ENCODE data around the gene PLEKHG2. TPM values are rescaled to one million over a fixed set of nuclear protein-coding genes. Genes with fewer than 3 reads are reported as not detected.
"Not testable (repeated sequence)": the region's sequence is repeated elsewhere in the genome, so short reads cannot be mapped to it uniquely, and the experiment has no call there.

The PLEKHG2 gene
- 27.3 TPM for total RNA-seq

GRCh38 chr19:39412100-39412866 lies at the start of gene PLEKHG2:
Gene PLEKHG2 (plus strand): TSS chr19:39412669. CDS start chr19:39414087, 1,418 bp downstream.
- DNase-seq: peak; percentile 93

- no peak for DNase-seq
These were observed 49.5 kb upstream of the PLEKHG2 start for GRCh38 chr19:39362682-39363657.

- DNase-seq: peak; percentile 80
These were observed 48.5 kb upstream of the PLEKHG2 start for GRCh38 chr19:39363901-39364457.

- no peak for DNase-seq
These were observed 46.9 kb upstream of the PLEKHG2 start for GRCh38 chr19:39365531-39365930.

- no peak for DNase-seq
These were observed 43.3 kb upstream of the PLEKHG2 start for GRCh38 chr19:39369200-39369599.

GRCh38 chr19:39370735-39371134 lies 41.7 kb upstream of the PLEKHG2 start:
- DNase-seq: no peak

- peak; percentile 16 for DNase-seq
These were observed 40.2 kb upstream of the PLEKHG2 start for GRCh38 chr19:39372047-39372802.

- no peak for DNase-seq
These were observed 39.5 kb upstream of the PLEKHG2 start for GRCh38 chr19:39372941-39373340.

- DNase-seq: no peak
These were observed 36.5 kb upstream of the PLEKHG2 start for GRCh38 chr19:39375929-39376328.

- no peak for DNase-seq
These were observed 34.8 kb upstream of the PLEKHG2 start for GRCh38 chr19:39377373-39378362.

- not testable (repeated sequence) for DNase-seq
These were observed 33.1 kb upstream of the PLEKHG2 start for GRCh38 chr19:39379366-39379765.

GRCh38 chr19:39379865-39380396 lies 32.5 kb upstream of the PLEKHG2 start:
- no peak for DNase-seq

- DNase-seq: no peak
These were observed 31.7 kb upstream of the PLEKHG2 start for GRCh38 chr19:39380521-39381502.

- no peak for DNase-seq
These were observed 30.4 kb upstream of the PLEKHG2 start for GRCh38 chr19:39381910-39382611.

- no peak for DNase-seq
These were observed 29.3 kb upstream of the PLEKHG2 start for GRCh38 chr19:39382991-39383828.

GRCh38 chr19:39384839-39385568 lies 27.5 kb upstream of the PLEKHG2 start:
- no peak for DNase-seq

All from occipital lobe (tissue), 2 donors.